ENCODE measurements around the gene ZNF664.

The ZNF664 gene

DNA sequence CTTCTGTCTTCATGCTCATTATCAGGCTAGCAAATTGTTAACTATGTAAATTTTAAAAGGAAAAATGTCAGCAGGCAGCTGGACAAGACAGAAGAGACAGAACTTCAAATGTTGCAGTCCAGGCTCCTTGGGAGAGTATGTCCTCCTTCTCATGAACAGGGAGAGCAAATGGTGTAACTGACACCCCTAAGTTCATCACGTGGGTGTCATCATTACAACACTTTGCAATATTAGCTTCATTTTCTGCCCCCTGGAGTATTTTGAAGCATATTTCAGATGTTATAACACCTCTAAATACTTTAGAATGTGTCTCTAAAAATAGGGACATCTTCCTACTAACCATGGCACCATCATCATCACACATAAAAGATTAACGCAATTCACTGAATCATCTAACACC lies 62.1 kb downstream of the ZNF664 start:
- Histone ChIP-seq H3K4me3 (ENCODE audit: extremely low read depth, insufficient read depth, low read length, poor library complexity, severe bottlenecking) (no peak overlapping the region), H3K36me3 (ENCODE audit: control insufficient read depth, insufficient read depth, low read length) (no peaks in the 10 kb centered on the region), H3K9me3 (ENCODE audit: control insufficient read depth, low read length) (no peaks in the 10 kb centered on the region), H3K27ac (ENCODE audit: low read depth, low read length, severe bottlenecking) (no peak overlapping the region), H3K4me1 (ENCODE audit: control insufficient read depth, insufficient read depth, low read length, poor library complexity, severe bottlenecking) (peaks cover 16% of the 10 kb centered on the region)
- WGBS, 2 experiments (ENCODE audit: insufficient coverage in 2 of 2) = 86 to 100% methylated on average over 1 of the region's 2 CpGs

DNA sequence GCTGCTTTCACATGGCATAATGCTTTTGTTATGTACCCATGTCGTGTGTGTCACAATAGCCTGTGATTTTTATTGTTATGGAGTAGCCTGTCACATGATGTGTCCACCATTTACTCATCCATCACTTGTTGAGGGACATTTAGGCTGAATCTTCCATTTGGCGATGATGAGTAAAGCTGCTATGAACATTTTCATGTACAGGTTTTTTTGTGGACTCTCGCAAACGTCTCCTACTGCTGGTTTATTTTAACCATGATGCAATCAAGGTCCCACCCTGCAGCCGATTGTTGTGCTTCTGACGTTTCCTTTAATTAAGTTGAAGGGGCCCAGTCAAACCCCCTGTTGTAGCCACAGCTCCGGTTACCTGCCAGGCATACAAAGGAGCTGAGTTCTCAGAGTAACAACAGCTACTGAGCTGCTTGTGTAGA lies 63.2 kb downstream of the ZNF664 start:
- H3K4me3 ChIP-seq (ENCODE audit: extremely low read depth, insufficient read depth, low read length, poor library complexity, severe bottlenecking) = no peak overlapping the region
- no peaks in the 10 kb centered on the region for H3K36me3 ChIP-seq (ENCODE audit: control insufficient read depth, insufficient read depth, low read length)
- WGBS, 2 experiments (ENCODE audit: insufficient coverage in 2 of 2) = 57 to 62% methylated on average over 6 to 7 of the region's 7 CpGs
- peaks cover 17% of the 10 kb centered on the region for H3K4me1 ChIP-seq (ENCODE audit: control insufficient read depth, insufficient read depth, low read length, poor library complexity, severe bottlenecking)
- H3K9me3 ChIP-seq (ENCODE audit: control insufficient read depth, low read length) = no peaks in the 10 kb centered on the region
- H3K27ac ChIP-seq (ENCODE audit: low read depth, low read length, severe bottlenecking) = no peak overlapping the region

DNA sequence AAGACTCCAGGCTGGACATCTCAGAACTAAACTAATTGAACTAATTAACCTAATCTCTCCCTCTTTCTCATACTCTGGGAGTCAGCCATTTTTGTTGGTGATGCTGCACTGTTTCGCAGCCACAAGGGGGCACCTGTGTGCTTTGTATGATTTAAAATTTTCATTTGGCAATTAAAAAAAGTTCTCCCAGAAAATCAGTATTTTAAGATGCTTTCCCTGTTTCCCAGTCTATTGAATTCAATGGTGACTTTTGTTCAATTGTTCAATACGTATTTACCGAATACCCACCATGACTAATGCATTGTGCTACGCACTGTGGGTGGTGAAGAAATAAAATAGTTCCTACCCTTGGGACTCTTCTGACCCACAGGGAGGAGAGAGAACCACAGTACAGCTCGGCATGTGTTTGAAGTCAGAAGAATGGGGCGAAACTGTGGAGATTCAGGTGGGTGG lies 63.7 kb downstream of the ZNF664 start:
- Histone ChIP-seq H3K9me3 (ENCODE audit: control insufficient read depth, low read length) (no peaks in the 10 kb centered on the region), H3K27ac (ENCODE audit: low read depth, low read length, severe bottlenecking) (no peak overlapping the region), H3K4me3 (ENCODE audit: extremely low read depth, insufficient read depth, low read length, poor library complexity, severe bottlenecking) (no peak overlapping the region), H3K4me1 (ENCODE audit: control insufficient read depth, insufficient read depth, low read length, poor library complexity, severe bottlenecking) (peaks cover 17% of the 10 kb centered on the region), H3K36me3 (ENCODE audit: control insufficient read depth, insufficient read depth, low read length) (no peaks in the 10 kb centered on the region)
- 40 to 53% methylated on average over 2 of the region's 6 CpGs for WGBS, 2 experiments (ENCODE audit: insufficient coverage in 2 of 2)

GRCh38 chr12:124037331-124037730 lies 64.3 kb downstream of the ZNF664 start:
- peaks cover 17% of the 10 kb centered on the region for H3K4me1 ChIP-seq (ENCODE audit: control insufficient read depth, insufficient read depth, low read length, poor library complexity, severe bottlenecking)
- no peaks in the 10 kb centered on the region for H3K36me3 ChIP-seq (ENCODE audit: control insufficient read depth, insufficient read depth, low read length)
- no peak overlapping the region for H3K4me3 ChIP-seq (ENCODE audit: extremely low read depth, insufficient read depth, low read length, poor library complexity, severe bottlenecking)
- 80 to 100% methylated on average over 1 of the region's 1 CpG for WGBS, 2 experiments (ENCODE audit: insufficient coverage in 2 of 2)
- no peak overlapping the region for H3K27ac ChIP-seq (ENCODE audit: low read depth, low read length, severe bottlenecking)
- H3K9me3 ChIP-seq (ENCODE audit: control insufficient read depth, low read length) = no peaks in the 10 kb centered on the region

DNA sequence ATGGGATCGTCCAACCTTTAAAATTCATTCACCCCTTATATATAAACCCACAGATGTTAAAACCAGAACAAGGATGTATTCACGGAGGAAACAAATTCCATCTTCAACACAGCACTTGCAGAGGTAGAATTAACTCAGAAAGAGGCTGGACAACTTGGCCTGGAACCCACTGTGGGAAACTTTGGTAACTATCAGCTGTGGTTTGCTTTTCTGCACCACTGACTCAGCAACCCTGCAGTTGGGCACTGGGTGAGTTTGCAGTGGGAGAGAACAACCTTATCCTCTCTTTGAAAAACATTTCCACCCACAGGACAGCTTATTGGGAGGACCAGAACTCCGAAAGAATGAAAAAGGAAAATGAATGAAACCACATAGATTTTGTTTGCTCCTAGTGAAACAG lies 66.3 kb downstream of the ZNF664 start:
- H3K9me3 ChIP-seq (ENCODE audit: control insufficient read depth, low read length) = no peaks in the 10 kb centered on the region
- no peak overlapping the region for H3K4me3 ChIP-seq (ENCODE audit: extremely low read depth, insufficient read depth, low read length, poor library complexity, severe bottlenecking)
- 90 to 100% methylated on average over 1 to 2 of the region's 3 CpGs for WGBS, 2 experiments (ENCODE audit: insufficient coverage in 2 of 2)
- H3K4me1 ChIP-seq (ENCODE audit: control insufficient read depth, insufficient read depth, low read length, poor library complexity, severe bottlenecking) = peaks cover 8% of the 10 kb centered on the region
- H3K27ac ChIP-seq (ENCODE audit: low read depth, low read length, severe bottlenecking) = no peak overlapping the region
- H3K36me3 ChIP-seq (ENCODE audit: control insufficient read depth, insufficient read depth, low read length) = no peaks in the 10 kb centered on the region

DNA sequence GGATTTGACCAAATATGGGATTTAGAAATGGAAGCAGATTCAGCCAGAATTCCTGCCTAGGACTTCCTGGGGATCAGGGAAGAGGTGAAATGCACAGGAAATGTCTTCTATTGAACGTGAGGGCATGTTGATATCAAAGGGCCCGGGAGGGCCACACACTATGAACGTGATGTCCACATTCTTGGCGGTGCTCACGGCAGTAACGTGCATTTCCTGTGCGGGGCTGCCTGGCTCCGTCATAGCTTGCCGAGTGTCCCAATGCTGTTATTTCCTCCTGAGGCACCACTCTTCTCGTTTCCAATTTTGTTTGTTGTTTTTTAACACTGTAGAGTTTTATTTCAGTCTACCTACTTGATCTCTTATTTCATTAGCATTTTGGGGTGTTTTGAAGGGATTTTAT lies 67.3 kb downstream of the ZNF664 start:
- Histone ChIP-seq H3K9me3 (ENCODE audit: control insufficient read depth, low read length) (no peaks in the 10 kb centered on the region), H3K4me3 (ENCODE audit: extremely low read depth, insufficient read depth, low read length, poor library complexity, severe bottlenecking) (no peak overlapping the region), H3K4me1 (ENCODE audit: control insufficient read depth, insufficient read depth, low read length, poor library complexity, severe bottlenecking) (peaks cover 11% of the 10 kb centered on the region), H3K36me3 (ENCODE audit: control insufficient read depth, insufficient read depth, low read length) (no peaks in the 10 kb centered on the region), H3K27ac (ENCODE audit: low read depth, low read length, severe bottlenecking) (no peak overlapping the region)
- WGBS, 2 experiments (ENCODE audit: insufficient coverage in 2 of 2) = 92 to 93% methylated on average over 8 to 9 of the region's 10 CpGs

DNA sequence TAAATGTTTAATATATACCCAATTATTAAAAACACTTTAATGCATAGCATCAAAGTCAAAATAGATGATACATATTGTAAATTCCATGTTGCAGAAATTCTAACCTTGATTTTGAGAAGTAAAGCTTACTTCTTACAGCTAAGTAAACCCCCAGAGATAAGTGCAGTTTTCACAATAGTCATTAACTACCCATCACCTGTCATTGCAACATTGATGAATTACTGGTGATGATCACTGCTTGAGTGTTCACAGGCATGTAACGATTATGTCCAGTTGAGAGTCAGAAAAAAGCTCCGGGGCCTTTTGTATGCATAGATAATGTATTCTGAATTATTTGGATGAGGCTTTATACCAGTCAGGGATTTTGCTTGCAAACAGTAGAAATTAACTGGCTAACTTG lies 67.7 kb downstream of the ZNF664 start:
- H3K4me3 ChIP-seq (ENCODE audit: extremely low read depth, insufficient read depth, low read length, poor library complexity, severe bottlenecking) = no peak overlapping the region
- H3K27ac ChIP-seq (ENCODE audit: low read depth, low read length, severe bottlenecking) = no peak overlapping the region
- no peaks in the 10 kb centered on the region for H3K9me3 ChIP-seq (ENCODE audit: control insufficient read depth, low read length)
- no peaks in the 10 kb centered on the region for H3K36me3 ChIP-seq (ENCODE audit: control insufficient read depth, insufficient read depth, low read length)
- WGBS, 2 experiments (ENCODE audit: insufficient coverage in 2 of 2) = 95% methylated on average over 2 of the region's 2 CpGs
- peaks cover 15% of the 10 kb centered on the region for H3K4me1 ChIP-seq (ENCODE audit: control insufficient read depth, insufficient read depth, low read length, poor library complexity, severe bottlenecking)

DNA sequence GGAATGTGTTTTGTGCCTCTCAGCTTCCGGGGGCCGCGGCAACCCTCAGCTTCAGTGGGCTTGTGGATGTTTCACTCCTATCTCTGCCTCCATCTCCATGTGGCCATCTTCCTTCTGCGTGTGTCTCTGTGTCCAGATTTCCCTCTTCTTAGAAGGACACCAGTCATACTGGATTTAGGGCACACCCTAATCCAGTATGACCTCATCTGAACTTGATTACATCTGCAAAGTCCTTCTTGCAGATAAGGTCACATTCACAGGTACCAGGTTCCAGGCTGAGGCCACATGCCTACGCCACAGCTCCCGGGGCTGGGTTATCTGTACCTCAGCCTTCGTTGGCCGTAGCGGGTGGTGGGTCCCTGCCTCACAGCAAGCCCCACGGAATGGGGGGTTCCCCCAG lies 68.9 kb downstream of the ZNF664 start:
- no peak overlapping the region for H3K4me3 ChIP-seq (ENCODE audit: extremely low read depth, insufficient read depth, low read length, poor library complexity, severe bottlenecking)
- no peaks in the 10 kb centered on the region for H3K36me3 ChIP-seq (ENCODE audit: control insufficient read depth, insufficient read depth, low read length)
- WGBS, 2 experiments (ENCODE audit: insufficient coverage in 2 of 2) = 93 to 97% methylated on average over 3 to 5 of the region's 10 CpGs
- peaks cover 15% of the 10 kb centered on the region for H3K4me1 ChIP-seq (ENCODE audit: control insufficient read depth, insufficient read depth, low read length, poor library complexity, severe bottlenecking)
- H3K9me3 ChIP-seq (ENCODE audit: control insufficient read depth, low read length) = peaks cover 3% of the 10 kb centered on the region
- H3K27ac ChIP-seq (ENCODE audit: low read depth, low read length, severe bottlenecking) = no peak overlapping the region

DNA sequence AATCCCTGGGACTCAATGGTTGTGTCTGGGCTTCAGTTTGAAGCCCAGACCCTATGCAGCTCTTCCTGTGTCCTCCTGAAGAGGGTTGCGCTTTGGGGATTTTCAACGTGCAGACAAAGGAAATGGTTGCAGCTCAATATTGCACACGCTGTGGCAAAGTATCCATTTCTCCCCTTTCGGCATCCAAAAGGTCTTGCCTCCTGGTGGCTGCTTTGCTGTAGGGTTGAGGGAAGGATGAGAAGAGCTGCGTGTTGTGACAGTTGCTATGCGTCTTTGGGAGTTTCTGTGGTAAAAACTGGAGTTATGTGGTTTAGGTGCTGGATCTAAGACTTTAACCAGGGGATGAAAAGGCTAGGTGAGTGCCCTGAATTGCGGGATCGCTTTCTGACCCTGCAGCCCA lies 71.0 kb downstream of the ZNF664 start:
- peaks cover 15% of the 10 kb centered on the region for H3K4me1 ChIP-seq (ENCODE audit: control insufficient read depth, insufficient read depth, low read length, poor library complexity, severe bottlenecking)
- peaks cover 11% of the 10 kb centered on the region for H3K9me3 ChIP-seq (ENCODE audit: control insufficient read depth, low read length)
- H3K4me3 ChIP-seq (ENCODE audit: extremely low read depth, insufficient read depth, low read length, poor library complexity, severe bottlenecking) = no peak overlapping the region
- H3K27ac ChIP-seq (ENCODE audit: low read depth, low read length, severe bottlenecking) = no peak overlapping the region
- H3K36me3 ChIP-seq (ENCODE audit: control insufficient read depth, insufficient read depth, low read length) = no peaks in the 10 kb centered on the region
- 91 to 96% methylated on average over 4 to 8 of the region's 8 CpGs for WGBS, 2 experiments (ENCODE audit: insufficient coverage in 2 of 2)

DNA sequence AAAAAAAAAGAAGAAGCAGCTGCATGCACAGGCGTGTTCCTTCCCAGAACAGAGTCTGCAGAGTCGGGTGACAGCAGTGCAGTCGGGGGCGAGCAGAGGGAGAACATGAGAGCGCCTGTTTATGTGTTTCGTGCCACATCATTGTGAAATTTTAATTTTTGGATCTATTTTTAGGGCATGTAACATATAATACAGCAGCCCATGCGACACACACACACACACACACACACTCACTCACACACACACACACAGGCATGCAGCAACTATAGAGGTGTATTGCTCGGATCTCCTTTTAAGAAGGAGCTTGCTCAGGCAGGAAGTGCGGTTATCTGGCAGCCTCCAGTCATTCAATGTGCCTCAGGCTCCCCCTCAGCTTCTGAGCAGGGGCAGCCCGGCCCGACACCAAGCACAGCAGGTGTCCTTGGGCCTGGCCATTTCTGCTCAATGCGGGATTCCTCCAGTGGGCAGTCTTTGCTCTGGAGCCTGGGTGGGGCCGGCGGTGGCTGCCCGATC lies 71.8 kb downstream of the ZNF664 start:
- no peak overlapping the region for H3K4me3 ChIP-seq (ENCODE audit: extremely low read depth, insufficient read depth, low read length, poor library complexity, severe bottlenecking)
- H3K9me3 ChIP-seq (ENCODE audit: control insufficient read depth, low read length) = peaks cover 11% of the 10 kb centered on the region
- H3K36me3 ChIP-seq (ENCODE audit: control insufficient read depth, insufficient read depth, low read length) = no peaks in the 10 kb centered on the region
- H3K4me1 ChIP-seq (ENCODE audit: control insufficient read depth, insufficient read depth, low read length, poor library complexity, severe bottlenecking) = peaks cover 11% of the 10 kb centered on the region
- WGBS, 2 experiments (ENCODE audit: insufficient coverage in 2 of 2) = 53 to 60% methylated on average over 11 to 13 of the region's 15 CpGs
- H3K27ac ChIP-seq (ENCODE audit: low read depth, low read length, severe bottlenecking) = no peak overlapping the region

GRCh38 chr12:124045671-124046455 lies 72.8 kb downstream of the ZNF664 start:
- H3K4me1 ChIP-seq (ENCODE audit: control insufficient read depth, insufficient read depth, low read length, poor library complexity, severe bottlenecking) = peaks cover 7% of the 10 kb centered on the region
- H3K36me3 ChIP-seq (ENCODE audit: control insufficient read depth, insufficient read depth, low read length) = no peaks in the 10 kb centered on the region
- peaks cover 11% of the 10 kb centered on the region for H3K9me3 ChIP-seq (ENCODE audit: control insufficient read depth, low read length)
- no peak overlapping the region for H3K27ac ChIP-seq (ENCODE audit: low read depth, low read length, severe bottlenecking)
- 73 to 86% methylated on average over 3 to 4 of the region's 5 CpGs for WGBS, 2 experiments (ENCODE audit: insufficient coverage in 2 of 2)
- no peak overlapping the region for H3K4me3 ChIP-seq (ENCODE audit: extremely low read depth, insufficient read depth, low read length, poor library complexity, severe bottlenecking)
